NCI-H1694 treated with DMSO at 0.1 percent for 48 hours (cell line): ENCODE results near the gene DYNC1I1.
A peak's percentile ranks its signal among the peaks of the same experiment; 100 is the strongest.
"Not testable (repeated sequence)": the region's sequence is repeated elsewhere in the genome, so short reads cannot be mapped to it uniquely, and the experiment has no call there.

ENCODE experiments used
- DNase-seq: peaks from one replicate; lab custom pipeline; 2025; lab: John Stamatoyannopoulos, UW

The DYNC1I1 gene

GRCh38 chr7:95910341-95910740, 138.0 kb downstream of the DYNC1I1 start:
- no peak for DNase-seq

GRCh38 chr7:95915731-95916130, 143.4 kb downstream of the DYNC1I1 start:
- DNase-seq: no peak

- peak; percentile 70 for DNase-seq
These were observed 144.4 kb downstream of the DYNC1I1 start for GRCh38 chr7:95916573-95917297.

- no peak for DNase-seq
These were observed 145.3 kb downstream of the DYNC1I1 start for GRCh38 chr7:95917634-95918033.

GRCh38 chr7:95919556-95919955, 147.2 kb downstream of the DYNC1I1 start:
- DNase-seq: no peak

GRCh38 chr7:95921543-95921942, 149.2 kb downstream of the DYNC1I1 start:
- no peak for DNase-seq

GRCh38 chr7:95922191-95922590, 149.8 kb downstream of the DYNC1I1 start:
- DNase-seq: no peak

- DNase-seq: no peak
These were observed 152.9 kb downstream of the DYNC1I1 start for GRCh38 chr7:95925236-95925635.

- DNase-seq: no peak
These were observed 153.6 kb downstream of the DYNC1I1 start for GRCh38 chr7:95925971-95926370.

- DNase-seq: peak; percentile 15
These were observed 155.4 kb downstream of the DYNC1I1 start for GRCh38 chr7:95927756-95928155.

GRCh38 chr7:95929710-95930280, 157.4 kb downstream of the DYNC1I1 start:
- no peak for DNase-seq

- no peak for DNase-seq
These were observed 159.3 kb downstream of the DYNC1I1 start for GRCh38 chr7:95931460-95932232.

- DNase-seq: no peak
These were observed 161.3 kb downstream of the DYNC1I1 start for GRCh38 chr7:95933618-95934017.

GRCh38 chr7:95944867-95945266, 172.5 kb downstream of the DYNC1I1 start:
- not testable (repeated sequence) for DNase-seq

- no peak for DNase-seq
These were observed 178.3 kb downstream of the DYNC1I1 start for GRCh38 chr7:95950698-95951097.

GRCh38 chr7:95951531-95951930, 179.2 kb downstream of the DYNC1I1 start:
- no peak for DNase-seq

GRCh38 chr7:95951997-95952795, 179.8 kb downstream of the DYNC1I1 start:
- no peak for DNase-seq

- DNase-seq: no peak
These were observed 180.5 kb downstream of the DYNC1I1 start for GRCh38 chr7:95952851-95953250.

GRCh38 chr7:95955748-95956147, 183.4 kb downstream of the DYNC1I1 start:
- no peak for DNase-seq

- no peak for DNase-seq
These were observed 185.2 kb downstream of the DYNC1I1 start for GRCh38 chr7:95957510-95957909.

- no peak for DNase-seq
These were observed 188.4 kb downstream of the DYNC1I1 start for GRCh38 chr7:95960706-95961244.

GRCh38 chr7:95963446-95963990, 191.2 kb downstream of the DYNC1I1 start:
- no peak for DNase-seq
